HUDEP-2 (cell line): ENCODE data around the gene OIT3.

Experiments
- DNase-seq, 76 experiments: peaks; one replicate each; lab custom pipeline; 2025; ENCODE audit not compliant: unreplicated experiment in 76 of 76; lab: John Stamatoyannopoulos, UW

The OIT3 gene

DNA sequence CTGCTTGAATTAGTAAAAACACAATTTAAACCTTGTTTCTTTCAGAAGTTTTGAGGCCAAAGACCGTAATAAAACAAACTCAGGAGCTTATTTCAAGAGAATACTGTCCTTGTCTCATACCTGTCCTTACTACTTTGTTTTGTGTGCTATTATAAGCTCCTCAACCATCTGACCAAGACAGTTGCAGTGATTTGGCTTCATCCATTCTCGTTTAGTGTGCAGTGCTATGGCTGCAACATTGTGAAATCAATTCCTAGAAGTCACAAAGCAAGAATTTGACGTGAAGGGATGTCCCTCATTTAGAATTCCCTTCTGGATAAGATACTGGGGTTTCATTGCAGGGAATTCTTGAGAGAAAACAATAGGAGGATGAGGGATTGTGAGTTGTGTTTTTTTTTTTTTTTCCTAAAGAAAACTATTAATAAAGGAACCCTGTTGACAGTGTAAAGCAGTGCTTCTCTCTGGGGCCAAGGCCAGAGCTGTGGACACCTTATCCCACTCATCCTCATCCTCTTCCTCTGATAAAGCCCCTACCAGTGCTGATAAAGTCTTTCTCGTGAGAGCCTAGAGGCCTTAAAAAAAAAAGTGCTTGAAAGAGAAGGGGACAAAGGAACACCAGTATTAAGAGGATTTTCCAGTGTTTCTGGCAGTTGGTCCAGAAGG is at the start of gene OIT3:
Gene OIT3 (plus strand): TSS at position 604 of the 663 bp plus-strand sequence. CDS start 60 bp downstream, outside the sequence.
- no peak for DNase-seq

DNA sequence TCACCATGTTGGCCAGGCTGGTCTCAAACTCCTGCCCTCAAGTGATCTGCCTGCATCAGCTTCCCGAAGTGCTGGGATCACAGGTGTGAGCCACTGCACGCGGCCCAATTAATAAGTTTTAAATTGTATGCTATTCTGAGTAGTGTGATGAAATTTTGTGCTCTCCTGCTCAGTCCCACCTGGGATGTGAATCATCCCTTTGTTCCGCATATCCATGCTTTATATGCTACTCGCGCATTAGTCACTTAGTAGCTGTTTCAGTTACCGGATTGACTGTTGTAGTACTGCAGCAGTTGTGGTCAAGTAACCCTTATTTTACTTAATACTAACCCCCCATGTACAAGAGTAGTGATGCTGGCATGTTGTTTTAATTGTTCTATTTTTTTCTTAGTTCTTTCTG is 47.3 kb upstream of the OIT3 start:
- DNase-seq = no peak

DNA sequence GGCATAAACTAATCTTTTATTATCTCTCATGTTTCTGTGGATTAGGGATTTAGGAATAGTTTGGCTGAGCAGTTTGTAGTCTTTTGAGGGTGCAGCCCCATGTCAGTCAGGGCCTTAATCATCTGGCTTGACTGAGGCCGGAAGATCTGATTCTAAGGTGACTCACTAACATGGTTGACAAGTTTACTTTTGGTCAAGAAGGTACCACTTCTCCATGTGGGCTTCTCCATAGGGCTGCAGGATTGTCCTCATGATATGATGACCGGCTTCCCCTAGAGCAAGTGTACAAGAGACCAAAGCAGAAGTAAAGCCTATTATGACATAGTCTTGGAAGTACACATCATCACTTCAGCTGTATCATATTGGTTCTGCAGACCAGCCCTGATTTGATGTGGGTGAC is 45.9 kb upstream of the OIT3 start:
- peak in 1 of 76 experiments; percentile 1 for DNase-seq

DNA sequence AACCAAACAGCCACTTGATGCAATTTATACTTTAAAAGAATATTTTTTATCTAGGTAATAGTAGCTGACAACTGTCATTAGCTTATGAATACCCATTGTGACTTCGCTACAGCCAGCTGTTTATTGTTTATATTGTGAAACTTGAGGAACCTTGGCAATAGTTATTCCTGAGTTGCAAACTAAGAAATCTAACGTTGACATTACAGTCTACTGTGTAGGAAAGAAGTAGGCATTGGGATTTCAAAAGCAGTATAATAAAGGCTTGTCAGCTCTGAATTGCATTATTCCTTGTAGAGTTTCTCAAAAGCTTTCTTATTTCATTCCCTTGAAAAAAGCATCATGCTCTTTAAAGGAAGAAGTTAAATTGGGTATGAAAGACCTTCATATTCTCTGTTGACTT is 42.7 kb upstream of the OIT3 start:
- no peak for DNase-seq

- DNase-seq = no peak
These were observed 42.0 kb upstream of the OIT3 start for GRCh38 chr10:72851509-72851908.

DNA sequence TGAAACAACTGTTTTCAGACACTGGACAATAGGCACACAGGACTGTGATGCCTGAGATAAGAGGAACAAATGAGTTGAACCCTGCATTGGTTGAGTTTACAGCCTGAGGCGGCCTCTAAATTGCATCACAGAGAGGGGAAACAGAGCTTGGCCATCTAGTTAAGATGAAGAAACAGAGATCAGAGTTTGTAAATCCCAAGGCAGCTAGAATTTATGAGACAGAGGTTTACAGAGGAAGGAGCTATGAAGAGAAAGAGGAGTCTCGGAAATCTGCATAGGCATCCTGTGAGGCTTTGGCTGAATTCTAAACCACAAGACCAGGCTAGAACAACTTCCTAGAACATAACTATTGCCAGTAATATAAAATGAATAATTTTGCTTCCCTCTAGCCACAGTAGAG is 41.0 kb upstream of the OIT3 start:
- no peak for DNase-seq

GRCh38 chr10:72855129-72855528 is 38.4 kb upstream of the OIT3 start:
- no peak for DNase-seq

GRCh38 chr10:72855790-72856189 is 37.7 kb upstream of the OIT3 start:
- DNase-seq = no peak

DNA sequence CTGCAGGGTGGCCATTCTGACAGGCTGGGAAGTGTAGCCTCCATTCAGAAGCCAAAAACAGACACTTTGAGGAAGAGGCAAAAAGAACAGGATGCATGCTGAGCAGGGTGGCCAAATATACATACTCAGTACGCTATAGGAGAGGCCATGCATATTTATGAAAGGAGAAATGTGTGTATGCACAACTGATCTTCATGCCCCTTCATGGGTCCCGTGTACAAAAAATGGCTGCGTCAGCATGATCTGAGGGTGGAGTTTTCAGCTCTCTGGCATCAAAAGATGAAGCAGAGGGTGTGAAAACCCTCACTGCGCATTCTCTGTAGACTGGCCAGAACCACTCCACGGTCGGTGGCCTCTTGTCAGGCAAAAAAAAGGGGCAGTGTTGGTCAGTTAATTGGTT is 35.5 kb upstream of the OIT3 start:
- DNase-seq = no peak

DNA sequence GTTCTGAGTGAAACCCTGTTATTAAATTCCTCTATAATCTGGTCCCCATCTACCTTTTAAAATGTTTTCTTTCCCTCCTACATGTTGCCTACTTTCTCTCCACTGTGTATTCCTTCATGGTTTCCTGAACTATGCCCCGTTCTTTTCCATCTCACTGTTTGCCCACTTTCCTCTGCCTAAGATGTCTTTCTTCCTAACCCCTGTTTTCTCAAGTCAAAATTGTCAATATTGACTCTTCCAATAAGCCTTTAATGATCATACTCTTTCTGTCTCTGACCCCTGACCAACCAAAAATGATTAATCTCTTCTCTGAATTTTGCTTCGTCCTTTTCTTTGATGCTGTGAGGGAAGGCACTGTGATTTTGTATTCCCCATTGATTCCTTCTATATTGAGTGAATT is 30.6 kb upstream of the OIT3 start:
- no peak for DNase-seq

- peak in 16 of 76 experiments; percentile 3 to 49 (median 16) for DNase-seq
These were observed 18.1 kb upstream of the OIT3 start for GRCh38 chr10:72875250-72876055.

DNA sequence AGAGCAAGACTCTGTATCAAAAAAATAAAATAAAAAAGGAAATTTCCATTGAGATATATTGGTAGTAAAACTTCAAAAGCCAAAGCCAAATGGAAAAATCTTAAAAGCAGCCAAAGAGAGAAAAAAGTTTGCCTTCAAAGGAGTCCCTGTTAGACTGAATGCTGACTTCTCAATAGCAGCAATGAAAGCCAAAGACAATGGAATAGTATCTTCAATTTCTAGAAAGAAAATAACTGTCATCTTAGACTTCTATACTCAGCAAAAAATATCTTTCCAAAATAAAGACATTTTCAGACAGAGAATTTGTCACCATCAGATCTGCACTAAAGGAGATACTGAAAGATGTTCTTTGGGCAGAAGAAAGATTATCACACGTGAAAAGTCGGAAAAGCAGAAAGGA is 14.3 kb upstream of the OIT3 start:
- DNase-seq = no peak

- no peak for DNase-seq
These were observed 12.2 kb upstream of the OIT3 start for GRCh38 chr10:72881291-72881690.

DNA sequence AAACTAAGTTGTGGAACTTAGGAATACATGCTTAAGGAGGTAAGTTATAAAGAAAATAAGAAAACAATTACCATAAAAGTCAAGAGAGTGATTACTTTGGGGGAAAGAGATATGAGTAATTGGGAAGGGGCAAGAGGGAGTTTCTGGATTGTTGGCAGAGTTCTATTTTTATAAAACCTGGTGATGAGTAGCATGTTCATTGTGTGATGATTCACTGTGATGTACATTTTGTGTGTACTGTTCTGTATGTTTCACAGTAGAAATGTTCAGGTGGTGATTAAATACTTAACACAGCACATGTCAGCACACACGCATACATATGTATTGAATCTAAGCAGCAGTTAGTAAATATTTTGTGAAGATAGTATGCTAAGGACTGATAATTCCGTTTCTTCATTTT is 9.7 kb upstream of the OIT3 start:
- no peak for DNase-seq

DNA sequence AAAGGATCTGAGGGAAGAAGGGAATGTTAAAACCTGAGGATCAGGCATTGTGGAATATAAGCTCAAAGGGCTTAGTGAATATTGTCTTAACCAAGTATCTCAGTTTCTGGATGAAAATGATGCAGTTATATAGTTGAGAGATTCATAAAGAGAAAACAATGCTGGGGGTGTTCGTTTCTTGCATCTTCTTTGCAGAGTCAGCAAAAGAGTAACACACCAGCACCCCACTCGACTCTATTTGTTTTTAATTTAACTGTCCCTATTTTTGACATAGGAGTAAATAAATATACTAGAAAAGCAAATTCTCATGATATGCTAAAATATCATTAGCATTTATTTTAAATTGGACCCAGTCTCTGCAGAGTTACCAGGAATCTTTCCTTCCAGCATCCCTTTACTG is 7.6 kb upstream of the OIT3 start:
- no peak for DNase-seq

GRCh38 chr10:72886621-72887020 is 6.9 kb upstream of the OIT3 start:
- no peak for DNase-seq

- DNase-seq = no peak
These were observed 6.5 kb upstream of the OIT3 start for GRCh38 chr10:72887043-72887442.

DNA sequence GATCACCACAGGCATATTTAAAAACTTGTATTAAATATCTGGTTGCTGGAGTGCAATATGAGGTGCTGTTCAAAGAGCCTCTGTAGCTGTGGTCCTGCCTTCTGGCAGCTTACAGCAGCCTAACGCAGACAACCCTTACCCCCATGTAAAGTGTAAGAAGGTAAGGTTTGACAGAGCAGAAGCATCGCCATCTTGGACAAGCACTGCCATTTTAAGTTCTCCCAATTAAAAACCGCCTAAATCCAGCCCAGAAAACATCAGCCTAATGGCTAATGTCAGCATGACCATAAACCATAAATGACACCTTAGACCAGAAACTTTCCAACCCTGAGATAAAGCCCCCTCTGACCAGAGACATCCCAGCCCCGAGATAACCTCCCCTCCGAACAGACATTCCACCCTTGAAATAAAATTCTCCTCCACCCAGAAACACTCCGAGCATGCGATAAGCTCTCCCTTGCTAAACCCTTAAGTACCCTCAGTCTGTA is 5.3 kb upstream of the OIT3 start:
- DNase-seq = no peak

DNA sequence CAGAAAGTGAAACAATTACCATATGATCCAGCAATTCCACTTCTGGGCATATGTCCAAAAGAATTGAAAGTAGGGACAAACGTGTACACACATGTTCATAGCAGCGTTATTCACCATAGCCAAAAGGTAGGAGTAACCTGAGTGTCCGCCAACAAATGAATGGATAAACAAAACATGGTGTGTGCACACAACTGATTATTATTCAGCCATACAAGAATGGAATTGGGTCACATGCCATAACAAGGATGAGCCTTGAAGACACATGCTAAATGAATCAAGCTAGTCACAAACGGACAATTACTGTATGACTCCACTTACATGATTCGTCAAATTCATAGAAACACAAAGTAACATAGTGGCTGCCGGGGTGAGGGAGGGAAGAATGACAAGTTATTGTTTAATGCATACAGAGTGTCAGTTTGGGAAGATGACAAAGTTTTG is 4.1 kb upstream of the OIT3 start:
- DNase-seq = no peak

- no peak for DNase-seq
These were observed 3.5 kb upstream of the OIT3 start for GRCh38 chr10:72890086-72890485.

DNA sequence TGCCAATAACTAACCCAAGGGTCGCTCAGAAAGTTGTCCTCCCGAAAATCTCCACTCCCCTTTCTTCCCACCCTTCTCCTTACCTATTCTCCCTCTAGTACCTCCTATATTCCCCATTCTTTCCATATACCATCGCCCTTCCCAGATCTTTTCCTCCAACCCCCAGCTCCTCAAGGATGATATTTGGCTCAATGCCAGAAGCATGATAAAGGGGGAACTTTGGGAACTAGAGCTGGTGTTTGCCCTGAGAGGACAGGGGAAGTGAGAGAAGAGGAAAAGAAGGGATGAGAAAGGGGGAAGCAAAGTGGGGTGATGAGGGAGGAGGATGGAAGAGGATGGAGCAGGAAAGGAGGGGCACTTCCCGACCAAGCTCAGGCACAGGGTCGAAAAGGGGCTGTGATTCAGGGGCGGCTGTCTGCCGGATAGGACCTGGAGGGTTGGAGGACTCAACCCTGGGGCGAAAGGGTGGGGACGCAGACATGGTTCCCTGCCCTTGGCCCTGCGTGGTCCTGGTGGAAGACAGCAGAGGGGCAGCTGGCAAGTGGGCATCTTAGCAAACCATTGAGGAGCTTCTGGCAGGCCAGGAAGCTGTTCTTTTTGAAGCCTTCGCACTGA is 1.8 kb downstream of the OIT3 start:
- no peak for DNase-seq

- DNase-seq = no peak
These were observed 5.1 kb downstream of the OIT3 start for GRCh38 chr10:72898616-72899015.
